Ishikawa (cell line): ENCODE measurements around the gene NEK11.

ENCODE experiments used
- ZBTB7A ChIP-seq: IDR thresholded peaks from 2 replicates; pipeline ENCODE4 v1.6.1; 2012; ENCODE audit warnings: low read depth
- TF ChIP-seq, protein P1 (sequence below): IDR thresholded peaks from 2 replicates; pipeline ENCODE4 v1.6.1; 2012

DNA sequence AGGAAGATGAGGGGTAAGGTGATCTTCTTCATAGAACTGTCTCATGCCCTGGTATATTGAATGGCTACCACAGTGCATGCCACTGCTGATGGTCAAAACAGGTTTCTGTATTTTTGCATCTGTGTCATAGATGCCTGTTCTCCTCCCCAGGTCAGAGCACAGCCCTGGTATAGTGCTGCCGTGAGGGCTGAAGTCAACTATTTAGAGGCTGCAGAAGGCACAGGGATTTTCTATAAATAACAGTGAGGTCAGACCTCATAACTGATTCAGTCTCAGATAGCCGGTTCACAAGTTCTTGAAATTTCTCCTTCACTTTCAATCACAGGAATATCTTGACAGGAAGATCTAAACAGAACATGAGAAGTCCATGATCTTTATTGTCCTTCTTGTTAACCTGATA, 255.7 kb downstream of the NEK11 start:
- TF ChIP-seq, protein P1, sequence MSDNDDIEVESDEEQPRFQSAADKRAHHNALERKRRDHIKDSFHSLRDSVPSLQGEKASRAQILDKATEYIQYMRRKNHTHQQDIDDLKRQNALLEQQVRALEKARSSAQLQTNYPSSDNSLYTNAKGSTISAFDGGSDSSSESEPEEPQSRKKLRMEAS, result no peak
- TF ChIP-seq ZBTB7A, result no peak
